Stimulated activated CD4-positive, alpha-beta T cell treated with anti-CD3 and anti-CD28 coated beads, Interleukin-1b, Interleukin-23, amount 100 ng/mL, for 48 hours (primary cell): ENCODE measurements around the gene AGO4.
"Not testable (repeated sequence)": the region's sequence is repeated elsewhere in the genome, so short reads cannot be mapped to it uniquely, and the experiment has no call there.

Experiments used
- DNase-seq: peaks from one replicate; pipeline ENCODE4 v3.0.0-alpha.2; 2020

The AGO4 gene

GRCh38 chr1:35807614-35808449, at the start of gene AGO4:
TSS of gene AGO4 (plus strand) at chr1:35808016. CDS start at chr1:35808417, 401 bp downstream.
- peak; percentile 5 for DNase-seq

- no peak for DNase-seq
These were observed 45.7 kb upstream of the AGO4 start for GRCh38 chr1:35762141-35762540.

- no peak for DNase-seq
These were observed 44.6 kb upstream of the AGO4 start for GRCh38 chr1:35763201-35763600.

GRCh38 chr1:35764283-35764682, 43.5 kb upstream of the AGO4 start:
- no peak for DNase-seq

GRCh38 chr1:35768350-35769187, 39.2 kb upstream of the AGO4 start:
- no peak for DNase-seq

- DNase-seq, result peak; percentile 83
These were observed 38.5 kb upstream of the AGO4 start for GRCh38 chr1:35769188-35769758.

GRCh38 chr1:35773711-35774110, 34.1 kb upstream of the AGO4 start:
- no peak for DNase-seq

GRCh38 chr1:35776172-35776571, 31.6 kb upstream of the AGO4 start:
- not testable (repeated sequence) for DNase-seq

- no peak for DNase-seq
These were observed 30.7 kb upstream of the AGO4 start for GRCh38 chr1:35777109-35777508.

GRCh38 chr1:35783055-35783583, 24.7 kb upstream of the AGO4 start:
- no peak for DNase-seq

GRCh38 chr1:35784364-35784763, 23.5 kb upstream of the AGO4 start:
- not testable (repeated sequence) for DNase-seq

- no peak for DNase-seq
These were observed 19.7 kb upstream of the AGO4 start for GRCh38 chr1:35788139-35788538.

GRCh38 chr1:35790670-35791069, 17.1 kb upstream of the AGO4 start:
- DNase-seq, result no peak

- no peak for DNase-seq
These were observed 12.5 kb upstream of the AGO4 start for GRCh38 chr1:35795295-35795694.

- no peak for DNase-seq
These were observed 10.4 kb upstream of the AGO4 start for GRCh38 chr1:35797380-35797779.

GRCh38 chr1:35798019-35798418, 9.8 kb upstream of the AGO4 start:
- not testable (repeated sequence) for DNase-seq

GRCh38 chr1:35800167-35800887, 7.5 kb upstream of the AGO4 start:
- DNase-seq, result not testable (repeated sequence)

GRCh38 chr1:35808450-35809113, 766 bp downstream of the AGO4 start:
- DNase-seq, result peak; percentile 13

- DNase-seq, result no peak
These were observed 1.6 kb downstream of the AGO4 start for GRCh38 chr1:35809114-35810095.

- no peak for DNase-seq
These were observed 2.5 kb downstream of the AGO4 start for GRCh38 chr1:35810096-35810881.
